IPS-20b (cell line): Measurements from ENCODE around the gene FBLN7.

Experiments used
- H3K27ac ChIP-seq: one replicate; pipeline ENCODE4 v1.5.1; 2013; ENCODE audit warnings: low read length
- H3K27me3 ChIP-seq: 2 replicates; pipeline ENCODE4 v1.6.1; 2013; ENCODE audit warnings: mild to moderate bottlenecking, low read length, inconsistent platforms; ENCODE audit not compliant: insufficient read depth
- H3K36me3 ChIP-seq: 2 replicates; pipeline ENCODE4 v1.6.1; 2013; ENCODE audit warnings: low read depth, mild to moderate bottlenecking, inconsistent platforms, low read length, moderate library complexity; ENCODE audit not compliant: insufficient read depth
- H3K4me1 ChIP-seq: 2 replicates; pipeline ENCODE4 v1.6.1; 2013; ENCODE audit warnings: mild to moderate bottlenecking, control low read depth, inconsistent platforms, low read length, moderate library complexity; ENCODE audit not compliant: insufficient read depth
- H3K4me3 ChIP-seq: 2 replicates; pipeline ENCODE4 v1.5.1; 2013; ENCODE audit warnings: mild to moderate bottlenecking, low read length, inconsistent platforms
- H3K9ac ChIP-seq: 2 replicates; pipeline ENCODE4 v1.6.1; 2013; ENCODE audit warnings: low read depth, mild to moderate bottlenecking, inconsistent platforms, low read length, moderate library complexity
- H3K9me3 ChIP-seq: 2 replicates; pipeline ENCODE4 v1.6.1; 2013; ENCODE audit warnings: mild to moderate bottlenecking, low read depth, low read length, inconsistent platforms; ENCODE audit not compliant: insufficient read depth

The FBLN7 gene

DNA sequence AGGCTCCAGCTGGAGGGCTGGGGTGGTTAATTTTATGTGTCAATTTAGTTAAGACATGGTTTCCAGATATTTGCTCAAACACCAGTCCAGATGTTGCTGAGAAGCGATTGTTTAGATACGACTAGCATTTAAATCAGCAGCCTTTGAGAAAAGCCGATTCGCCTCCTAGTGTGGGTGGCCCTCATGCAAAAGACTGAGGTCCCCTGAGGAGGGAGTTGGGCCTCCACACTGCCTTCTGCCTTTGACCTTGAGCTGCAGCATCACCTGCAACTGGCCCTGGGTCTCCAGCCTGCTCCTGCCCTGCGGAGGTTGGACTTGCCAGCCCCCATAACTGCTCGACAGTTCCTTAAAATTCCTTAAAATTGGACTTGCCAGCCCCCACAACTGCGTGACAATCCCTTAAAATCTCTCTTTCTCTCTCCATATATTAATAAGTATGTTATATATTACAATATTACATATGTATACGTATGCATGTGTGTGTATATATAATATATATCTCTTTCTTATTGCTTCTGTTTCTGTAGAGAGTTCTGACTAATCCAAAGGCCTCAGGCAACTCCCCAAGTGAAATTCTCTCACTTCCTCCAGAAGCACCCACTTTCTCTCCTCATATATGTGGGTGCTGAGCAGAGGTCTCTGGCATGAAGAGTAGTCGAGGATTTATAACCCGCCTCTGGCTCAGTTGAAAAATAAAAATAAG, 14.4 kb downstream of the FBLN7 start:
- no peak overlapping the region for H3K4me3 ChIP-seq
- H3K27me3 ChIP-seq = no peaks in the 10 kb centered on the region
- no peak overlapping the region for H3K27ac ChIP-seq
- no peak overlapping the region for H3K9ac ChIP-seq
- no peaks in the 10 kb centered on the region for H3K36me3 ChIP-seq
- no peaks in the 10 kb centered on the region for H3K9me3 ChIP-seq
- H3K4me1 ChIP-seq = no peaks in the 10 kb centered on the region

DNA sequence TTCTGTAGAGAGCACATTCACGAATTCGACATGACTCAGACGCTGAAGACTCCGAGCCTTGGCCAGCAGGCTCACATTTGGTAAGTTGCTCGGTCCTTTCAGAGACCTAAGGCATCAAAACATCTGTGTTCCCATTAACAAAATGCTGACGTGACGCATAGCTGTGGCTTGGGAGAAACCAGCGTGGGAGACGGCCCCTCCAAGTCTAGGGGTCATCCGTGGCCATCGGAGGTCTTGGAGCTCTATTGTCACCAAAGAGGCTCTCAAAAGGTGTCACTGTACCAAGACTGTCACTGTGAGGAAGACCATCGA, 14.9 kb downstream of the FBLN7 start:
- Histone ChIP-seq H3K27me3 (no peaks in the 10 kb centered on the region), H3K9ac (no peak overlapping the region), H3K4me3 (no peak overlapping the region), H3K4me1 (no peaks in the 10 kb centered on the region), H3K27ac (no peak overlapping the region), H3K9me3 (no peaks in the 10 kb centered on the region), H3K36me3 (no peaks in the 10 kb centered on the region)

GRCh38 chr2:112153501-112153900, 15.3 kb downstream of the FBLN7 start:
- no peaks in the 10 kb centered on the region for H3K9me3 ChIP-seq
- no peak overlapping the region for H3K4me3 ChIP-seq
- no peaks in the 10 kb centered on the region for H3K36me3 ChIP-seq
- H3K27ac ChIP-seq = no peak overlapping the region
- no peak overlapping the region for H3K9ac ChIP-seq
- H3K4me1 ChIP-seq = no peaks in the 10 kb centered on the region
- H3K27me3 ChIP-seq = no peaks in the 10 kb centered on the region

GRCh38 chr2:112154246-112155117, 16.3 kb downstream of the FBLN7 start:
- Histone ChIP-seq H3K9ac (no peak overlapping the region), H3K36me3 (no peaks in the 10 kb centered on the region), H3K27ac (no peak overlapping the region), H3K27me3 (no peaks in the 10 kb centered on the region), H3K9me3 (no peaks in the 10 kb centered on the region), H3K4me1 (no peaks in the 10 kb centered on the region), H3K4me3 (no peak overlapping the region)

DNA sequence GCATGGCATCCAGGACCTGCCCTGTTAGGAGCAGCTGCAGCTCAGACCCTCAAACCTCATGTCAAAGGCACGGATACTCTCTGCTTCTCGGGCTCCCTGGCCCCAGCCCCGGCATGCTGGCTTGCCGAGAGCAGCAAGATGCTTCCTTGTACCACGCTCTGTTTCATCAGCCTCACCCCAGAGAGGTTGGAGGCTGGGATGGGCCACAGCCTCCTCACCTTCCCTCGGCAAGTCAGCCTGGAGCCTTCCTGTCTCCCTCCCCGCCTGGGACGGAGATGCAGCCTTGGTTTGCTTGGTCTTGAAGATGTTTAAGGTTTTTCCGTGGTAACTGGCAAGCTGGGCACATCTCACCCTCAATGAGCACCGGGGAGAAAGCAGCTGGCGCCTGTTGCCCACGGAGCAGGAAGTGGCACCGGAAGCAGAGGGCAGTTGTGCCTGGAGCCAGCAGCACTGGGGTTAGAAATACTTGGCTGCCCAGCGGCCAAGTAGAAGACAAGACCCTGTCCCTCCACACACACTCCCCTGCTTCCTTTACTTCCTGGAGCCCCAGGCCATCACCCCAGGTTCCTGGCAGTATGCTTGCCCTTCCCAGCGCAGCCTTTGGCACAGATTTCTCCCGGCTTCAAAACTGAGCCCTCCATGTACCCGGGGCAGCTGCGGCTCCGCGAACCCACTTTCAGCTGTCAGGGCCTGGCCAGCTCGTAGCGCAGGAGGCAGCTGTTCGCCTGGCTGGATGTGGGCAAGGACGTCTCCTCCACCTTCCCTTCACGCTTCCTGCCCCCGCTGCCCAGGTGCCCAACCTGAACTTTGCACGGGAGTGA, 17.4 kb downstream of the FBLN7 start:
- H3K36me3 ChIP-seq = no peaks in the 10 kb centered on the region
- H3K27me3 ChIP-seq = no peaks in the 10 kb centered on the region
- H3K4me1 ChIP-seq = no peaks in the 10 kb centered on the region
- no peaks in the 10 kb centered on the region for H3K9me3 ChIP-seq
- H3K27ac ChIP-seq = no peak overlapping the region
- H3K4me3 ChIP-seq = no peak overlapping the region
- no peak overlapping the region for H3K9ac ChIP-seq

DNA sequence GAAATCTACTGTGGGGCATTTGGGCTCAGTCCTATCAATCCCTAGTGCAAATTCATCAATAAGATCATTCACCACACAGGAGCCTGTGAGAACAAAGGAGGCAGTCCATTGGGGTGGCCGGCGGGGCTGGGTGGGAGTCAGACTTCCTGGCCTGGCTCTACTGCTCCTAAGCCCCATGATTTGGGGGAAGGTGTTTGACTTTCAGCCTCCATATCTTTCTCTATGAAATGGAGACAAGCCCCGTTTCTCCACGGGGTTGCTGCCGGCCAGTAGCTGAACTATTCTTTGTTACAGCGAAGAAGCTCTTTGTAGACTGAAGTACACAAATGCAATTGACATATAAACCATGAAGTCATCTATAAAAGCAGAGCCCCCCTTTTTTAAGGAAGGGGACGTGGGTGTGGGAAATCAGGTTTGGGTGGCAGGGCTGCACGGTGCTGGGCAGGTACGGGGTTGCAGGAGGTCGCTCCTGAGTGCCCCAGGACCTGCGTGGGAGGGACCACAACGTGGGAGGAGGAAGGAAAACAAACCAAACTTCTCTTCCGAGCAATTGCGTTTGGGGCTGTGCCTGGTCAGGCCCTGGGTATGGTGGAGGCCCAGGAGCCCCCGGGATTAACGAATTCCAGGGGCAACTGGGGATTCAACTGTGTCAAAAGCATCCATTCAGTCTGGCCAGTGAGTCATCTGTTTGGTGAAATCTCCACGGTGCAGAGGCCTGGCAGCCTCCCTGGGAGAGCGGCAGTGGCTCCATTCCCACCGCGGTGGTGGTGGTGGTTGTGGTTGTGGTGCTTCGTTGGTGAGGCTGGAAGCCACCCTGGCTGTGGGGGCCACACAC, 18.2 kb downstream of the FBLN7 start:
- no peak overlapping the region for H3K4me3 ChIP-seq
- H3K9ac ChIP-seq = no peak overlapping the region

GRCh38 chr2:112157472-112157871, 19.3 kb downstream of the FBLN7 start:
- no peaks in the 10 kb centered on the region for H3K27me3 ChIP-seq
- H3K4me1 ChIP-seq = no peaks in the 10 kb centered on the region
- H3K9ac ChIP-seq = no peak overlapping the region
- no peak overlapping the region for H3K4me3 ChIP-seq
- no peak overlapping the region for H3K27ac ChIP-seq
- no peaks in the 10 kb centered on the region for H3K9me3 ChIP-seq
- no peaks in the 10 kb centered on the region for H3K36me3 ChIP-seq

More for the DNA sequence above, 18.2 kb downstream of the FBLN7 start:
- Histone ChIP-seq H3K27ac (no peak overlapping the region), H3K27me3 (no peaks in the 10 kb centered on the region), H3K4me1 (no peaks in the 10 kb centered on the region), H3K9me3 (no peaks in the 10 kb centered on the region), H3K36me3 (no peaks in the 10 kb centered on the region)

DNA sequence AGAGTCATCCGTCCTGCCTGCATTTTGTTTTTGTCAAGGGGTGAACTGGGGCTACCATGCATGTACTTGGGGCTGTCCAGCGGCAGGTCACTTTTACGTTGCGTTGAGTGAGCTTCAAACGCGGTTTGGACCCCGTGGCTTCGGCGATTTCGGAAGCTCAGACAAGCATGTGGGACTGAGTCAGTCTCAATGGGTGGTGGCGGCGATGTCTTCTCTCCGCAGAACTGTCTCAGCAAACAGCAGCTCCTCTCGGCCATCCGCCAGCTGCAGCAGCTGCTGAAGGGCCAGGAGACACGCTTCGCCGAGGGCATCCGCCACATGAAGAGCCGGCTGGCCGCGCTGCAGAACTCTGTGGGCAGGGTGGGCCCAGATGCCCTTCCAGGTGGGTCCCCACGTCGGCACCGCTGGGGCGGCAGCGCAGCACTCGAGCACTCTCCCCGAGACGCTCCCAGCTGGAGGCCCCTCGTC, 21.3 kb downstream of the FBLN7 start:
- Histone ChIP-seq H3K36me3 (no peaks in the 10 kb centered on the region), H3K4me1 (no peaks in the 10 kb centered on the region), H3K9ac (no peak overlapping the region), H3K27ac (no peak overlapping the region), H3K27me3 (no peaks in the 10 kb centered on the region), H3K9me3 (no peaks in the 10 kb centered on the region), H3K4me3 (no peak overlapping the region)

DNA sequence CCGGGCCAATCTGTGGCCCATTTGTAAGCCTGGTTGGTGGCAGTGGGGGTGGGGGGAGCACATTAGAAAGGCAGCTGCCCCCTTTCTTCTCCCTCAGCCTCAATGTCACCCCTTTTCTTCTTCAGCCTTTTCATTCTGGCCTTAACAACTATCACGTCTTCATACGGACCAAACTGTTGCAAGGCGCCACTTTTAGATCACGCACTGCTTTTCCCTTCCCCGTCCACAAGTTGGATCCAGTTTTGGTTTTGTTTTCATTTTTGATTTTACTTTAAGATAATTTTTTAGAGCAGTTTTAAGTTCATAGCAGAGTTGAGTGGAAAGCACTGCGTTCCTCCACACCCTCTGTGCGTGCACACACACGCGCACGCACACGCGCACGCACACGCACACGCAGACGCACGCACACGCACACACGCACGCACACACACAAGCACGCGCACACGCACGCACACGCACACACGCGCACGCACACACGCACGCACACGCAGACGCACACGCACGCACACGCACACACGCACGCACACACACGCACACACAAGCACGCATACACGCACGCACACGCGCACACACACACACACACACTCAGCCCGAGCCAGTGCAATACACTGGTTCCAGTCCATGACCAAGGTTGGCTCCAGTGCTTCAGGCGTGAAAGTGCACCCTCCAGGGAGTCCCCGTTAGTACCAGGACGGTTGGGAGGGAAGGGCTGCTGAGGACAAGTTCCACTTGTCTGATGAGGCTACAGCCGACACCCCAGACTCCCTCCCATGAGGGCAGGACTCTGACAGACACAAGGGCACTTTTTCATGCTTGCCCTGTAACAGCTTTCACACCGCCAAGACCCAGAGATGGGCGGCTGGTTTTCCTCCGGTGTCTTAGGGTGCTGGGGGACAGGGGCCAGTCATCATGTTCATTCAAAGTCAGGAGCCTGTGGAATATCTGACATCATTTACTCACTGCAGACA, 22.4 kb downstream of the FBLN7 start:
- Histone ChIP-seq H3K27me3 (no peaks in the 10 kb centered on the region), H3K4me1 (no peaks in the 10 kb centered on the region), H3K4me3 (no peak overlapping the region), H3K9me3 (no peaks in the 10 kb centered on the region), H3K27ac (no peak overlapping the region), H3K36me3 (no peaks in the 10 kb centered on the region), H3K9ac (no peak overlapping the region)

- Histone ChIP-seq H3K36me3 (no peaks in the 10 kb centered on the region), H3K4me1 (no peaks in the 10 kb centered on the region), H3K27me3 (no peaks in the 10 kb centered on the region), H3K9me3 (no peaks in the 10 kb centered on the region), H3K9ac (no peak overlapping the region), H3K4me3 (no peak overlapping the region), H3K27ac (no peak overlapping the region)
Observed at GRCh38 chr2:112161431-112162145, 23.4 kb downstream of the FBLN7 start.
